Large intestine (tissue), 12 donors: ENCODE measurements around the gene ECT2. TPM values are rescaled to one million over a fixed set of nuclear protein-coding genes. Genes with fewer than 3 reads are reported as not detected.
"Not testable (repeated sequence)": the region's sequence is repeated elsewhere in the genome, so short reads cannot be mapped to it uniquely, and the experiment has no call there.

Experiments used
- DNase-seq, 2 donors: peaks; one replicate each; pipeline versions ENCODE4 v3.0.0 to v3.0.0-alpha.2; 2013
- H3K27ac ChIP-seq: one replicate; pipeline ENCODE4 v1.5.1; 2013; ENCODE audit warnings: low read length
- H3K27me3 ChIP-seq: 2 replicates; pipeline ENCODE4 v1.6.1; 2013; ENCODE audit warnings: low read length; ENCODE audit not compliant: control insufficient read depth, insufficient read depth
- H3K36me3 ChIP-seq: 2 replicates; pipeline ENCODE4 v1.6.1; 2013; ENCODE audit warnings: low read length; ENCODE audit not compliant: control insufficient read depth, insufficient read depth
- H3K4me1 ChIP-seq: one replicate; pipeline ENCODE4 v1.6.1; 2013; ENCODE audit warnings: low read length; ENCODE audit not compliant: control insufficient read depth, insufficient read depth
- H3K4me3 ChIP-seq: one replicate; pipeline ENCODE4 v1.5.1; 2013; ENCODE audit warnings: low read length
- H3K9me3 ChIP-seq: one replicate; pipeline ENCODE4 v1.6.1; 2013; ENCODE audit warnings: mild to moderate bottlenecking, low read depth, low read length, moderate library complexity; ENCODE audit not compliant: control insufficient read depth
- WGBS: methylation state at CpG from one replicate; pipeline ENCODE4 v1.1.5; 2013; ENCODE audit warnings: low lambda C conversion rate; ENCODE audit not compliant: insufficient coverage; 5-methylcytosine and 5-hydroxymethylcytosine counted together
- long read RNA-seq, 11 donors: transcript quantifications; one replicate each; lab custom pipeline, GENCODE V29; 2026
- polyA plus RNA-seq: library from polyadenylated mRNA; unstranded; fragments of 120-200 nt; gene quantifications from one replicate; pipeline ENCODE4 v1.2.1, GENCODE V29; 2013

ECT2 gene
- polyA plus RNA-seq, result 16.2 TPM
- long read RNA-seq, donor 1, result 0 reads
- long read RNA-seq, donor 2, partial matches to known transcripts, result 15 of 15 reads
- long read RNA-seq, donor 2, other reads (novel, unspliced or antisense), result 0 of 15 reads
- long read RNA-seq, donor 3, result 0 reads
- long read RNA-seq, donor 4, result 0 reads
- long read RNA-seq, donor 5, result 0 reads
- long read RNA-seq, donor 6, result 0 reads
- long read RNA-seq, donor 7, result 0 reads
- long read RNA-seq, donor 8, full-length matches to known transcripts, result 1 of 1 reads
- long read RNA-seq, donor 8, partial matches to known transcripts, result 0 of 1 reads
- long read RNA-seq, donor 8, other reads (novel, unspliced or antisense), result 0 of 1 reads
- long read RNA-seq, donor 9, result 0 reads
- long read RNA-seq, donor 10, full-length matches to known transcripts, result 1 of 1 reads
- long read RNA-seq, donor 10, partial matches to known transcripts, result 0 of 1 reads
- long read RNA-seq, donor 10, other reads (novel, unspliced or antisense), result 0 of 1 reads
- long read RNA-seq, donor 11, full-length matches to known transcripts, result 3 of 9 reads
- long read RNA-seq, donor 11, partial matches to known transcripts, result 6 of 9 reads
- long read RNA-seq, donor 11, other reads (novel, unspliced or antisense), result 0 of 9 reads

- H3K4me3 ChIP-seq, result peak within 1 kb of the TSS; percentile 83
- H3K27ac ChIP-seq, result peak within 1 kb of the TSS; percentile 52
- no peaks in the 10 kb centered on the region for H3K36me3 ChIP-seq
- peaks cover 11% of the 10 kb centered on the region for H3K4me1 ChIP-seq
- no peaks in the 10 kb centered on the region for H3K27me3 ChIP-seq
- no peaks in the 10 kb centered on the region for H3K9me3 ChIP-seq
- WGBS, result no CpG with 5 or more reads among the region's 49 CpGs
- peak; percentile 99 for DNase-seq
Observed at GRCh38 chr3:172750368-172751174, at the start of gene ECT2. ECT2 (plus strand) TSS chr3:172750726; CDS start chr3:172754531, 3,805 bp downstream.

- 100% methylated on average over 1 of the region's 1 CpG for WGBS
- Histone ChIP-seq H3K27ac (no peak overlapping the region), H3K36me3 (no peaks in the 10 kb centered on the region), H3K27me3 (no peaks in the 10 kb centered on the region), H3K9me3 (no peaks in the 10 kb centered on the region), H3K4me1 (peaks cover 17% of the 10 kb centered on the region), H3K4me3 (no peak overlapping the region)
- no peak for DNase-seq
Observed at GRCh38 chr3:172700936-172701455, 49.5 kb upstream of the ECT2 start.

GRCh38 chr3:172701751-172702150 lies 48.8 kb upstream of the ECT2 start:
- no CpG with 5 or more reads among the region's 3 CpGs for WGBS

GRCh38 chr3:172702256-172702655 lies 48.3 kb upstream of the ECT2 start:
- 80% methylated on average over 2 of the region's 3 CpGs for WGBS

More at GRCh38 chr3:172701751-172702150, 48.8 kb upstream of the ECT2 start:
- Histone ChIP-seq H3K9me3 (no peaks in the 10 kb centered on the region), H3K4me3 (no peak overlapping the region), H3K27me3 (no peaks in the 10 kb centered on the region), H3K4me1 (peaks cover 12% of the 10 kb centered on the region), H3K36me3 (no peaks in the 10 kb centered on the region), H3K27ac (peak overlapping the region; percentile 34)
- peak; percentile 42 to 74 for DNase-seq

GRCh38 chr3:172702731-172703130 lies 47.8 kb upstream of the ECT2 start:
- H3K36me3 ChIP-seq, H3K9me3 ChIP-seq, H3K27me3 ChIP-seq, DNase-seq, H3K4me1 ChIP-seq, H3K4me3 ChIP-seq, H3K27ac ChIP-seq: not testable (repeated sequence)
- WGBS, result 100% methylated on average over 1 of the region's 3 CpGs

More at GRCh38 chr3:172702256-172702655, 48.3 kb upstream of the ECT2 start:
- no peaks in the 10 kb centered on the region for H3K36me3 ChIP-seq
- no peaks in the 10 kb centered on the region for H3K9me3 ChIP-seq
- H3K4me3 ChIP-seq, result no peak overlapping the region
- H3K27ac ChIP-seq, result peak overlapping the region; percentile 34
- DNase-seq, result no peak
- no peaks in the 10 kb centered on the region for H3K27me3 ChIP-seq
- peaks cover 12% of the 10 kb centered on the region for H3K4me1 ChIP-seq

GRCh38 chr3:172704001-172704400 lies 46.5 kb upstream of the ECT2 start:
- Histone ChIP-seq H3K4me1 (peaks cover 9% of the 10 kb centered on the region), H3K36me3 (no peaks in the 10 kb centered on the region), H3K4me3 (no peak overlapping the region), H3K27me3 (no peaks in the 10 kb centered on the region), H3K27ac (no peak overlapping the region), H3K9me3 (no peaks in the 10 kb centered on the region)
- WGBS, result no CpG with 5 or more reads among the region's 1 CpG
- no peak for DNase-seq

- no peak overlapping the region for H3K4me3 ChIP-seq
- 25% methylated on average over 2 of the region's 4 CpGs for WGBS
- DNase-seq, result peak in 1 of 2 donors; percentile 25
- H3K9me3 ChIP-seq, result no peaks in the 10 kb centered on the region
- H3K4me1 ChIP-seq, result peaks cover 14% of the 10 kb centered on the region
- no peaks in the 10 kb centered on the region for H3K27me3 ChIP-seq
- H3K36me3 ChIP-seq, result no peaks in the 10 kb centered on the region
- H3K27ac ChIP-seq, result no peak overlapping the region
Observed at GRCh38 chr3:172705170-172705569, 45.4 kb upstream of the ECT2 start.

GRCh38 chr3:172707030-172707429 lies 43.5 kb upstream of the ECT2 start:
- Histone ChIP-seq H3K27me3 (no peaks in the 10 kb centered on the region), H3K4me3 (no peak overlapping the region), H3K9me3 (no peaks in the 10 kb centered on the region), H3K27ac (no peak overlapping the region), H3K36me3 (no peaks in the 10 kb centered on the region), H3K4me1 (peaks cover 5% of the 10 kb centered on the region)
- DNase-seq, result no peak
- WGBS, result no CpG with 5 or more reads among the region's 2 CpGs

- whole genome bisulfite sequencing, result no CpG with 5 or more reads among the region's 1 CpG
- no peaks in the 10 kb centered on the region for H3K36me3 ChIP-seq
- H3K9me3 ChIP-seq, result no peaks in the 10 kb centered on the region
- no peak for DNase-seq
- H3K27ac ChIP-seq, result no peak overlapping the region
- H3K27me3 ChIP-seq, result no peaks in the 10 kb centered on the region
- no peak overlapping the region for H3K4me3 ChIP-seq
- peaks cover 5% of the 10 kb centered on the region for H3K4me1 ChIP-seq
Observed at GRCh38 chr3:172707967-172708366, 42.6 kb upstream of the ECT2 start.
